OCI-M2 (cell line): Measurements from ENCODE around the gene OPN1SW.

Source experiments
- DNase-seq: peaks from one replicate; lab custom pipeline; 2025; ENCODE audit not compliant: unreplicated experiment; lab: John Stamatoyannopoulos, UW

Gene OPN1SW

DNA sequence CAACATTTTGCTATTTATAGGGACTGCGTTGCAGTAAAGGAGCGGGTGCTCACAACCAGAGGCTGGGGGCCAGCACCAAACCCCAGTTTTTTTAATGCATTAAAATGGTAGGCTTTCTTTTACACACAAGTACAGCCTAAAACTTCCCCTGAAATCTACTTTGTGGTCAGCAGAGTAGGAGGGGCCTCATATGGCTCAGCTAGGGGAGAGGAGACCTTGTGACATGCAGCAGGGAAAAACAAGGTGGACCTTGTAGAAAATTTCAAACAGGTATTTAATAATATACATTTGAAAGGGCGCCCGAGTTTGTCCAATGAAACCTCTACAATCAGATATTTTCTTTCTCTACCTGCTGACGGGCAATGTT, 17.6 kb upstream of the OPN1SW start:
- DNase-seq: no peak

DNA sequence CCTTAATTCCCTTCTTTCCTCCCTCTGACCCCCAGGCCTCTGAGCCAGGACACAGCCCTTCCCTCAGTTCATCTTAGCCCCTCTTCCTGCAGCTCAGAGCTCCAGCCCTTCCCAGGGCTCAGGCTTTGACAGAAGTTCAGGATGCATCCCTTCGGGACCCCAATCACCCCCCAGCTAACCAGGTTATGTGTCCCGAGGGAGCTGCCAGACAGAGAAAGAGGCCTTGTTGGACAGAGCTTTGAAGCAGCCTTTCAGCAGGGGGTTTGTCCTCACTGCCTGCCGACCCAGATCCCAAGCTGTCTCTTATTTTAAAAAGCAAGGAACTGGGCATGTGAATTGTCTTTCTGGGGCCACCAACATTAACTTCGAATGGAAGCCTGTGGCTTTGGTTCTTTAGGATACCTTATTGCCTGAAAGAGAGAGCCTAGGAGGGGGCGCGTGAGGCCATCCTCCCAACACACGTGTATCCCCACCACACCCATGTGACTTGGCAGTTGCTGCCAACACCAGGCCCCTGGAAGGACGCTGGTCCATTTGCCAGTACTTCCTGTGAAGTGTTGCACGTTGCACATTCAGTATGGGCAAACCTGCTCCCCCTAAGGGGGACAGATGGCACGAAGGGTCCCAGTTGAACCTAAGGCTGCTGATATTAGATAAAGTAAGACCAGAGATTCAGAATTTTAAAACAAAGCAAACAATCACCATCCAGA, 17.0 kb upstream of the OPN1SW start:
- no peak for DNase-seq

DNA sequence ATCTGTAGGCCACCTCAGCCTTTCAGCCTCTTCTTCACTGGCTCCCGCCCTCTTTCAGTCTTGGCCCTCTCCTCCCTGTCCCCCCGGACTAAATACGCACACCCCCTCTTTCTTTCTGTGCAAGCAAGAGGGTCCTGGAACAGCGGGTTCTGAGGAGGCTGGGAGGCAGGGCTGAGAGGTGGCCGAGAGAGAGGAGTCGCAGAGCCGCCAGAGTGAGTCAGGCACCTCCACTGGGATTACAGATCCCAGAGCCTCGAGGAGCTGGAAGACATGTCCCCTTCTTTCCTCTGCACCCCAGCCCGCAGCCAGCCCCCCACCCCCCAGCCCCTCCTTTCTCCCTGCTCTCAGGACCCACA, 16.4 kb upstream of the OPN1SW start:
- no peak for DNase-seq

DNA sequence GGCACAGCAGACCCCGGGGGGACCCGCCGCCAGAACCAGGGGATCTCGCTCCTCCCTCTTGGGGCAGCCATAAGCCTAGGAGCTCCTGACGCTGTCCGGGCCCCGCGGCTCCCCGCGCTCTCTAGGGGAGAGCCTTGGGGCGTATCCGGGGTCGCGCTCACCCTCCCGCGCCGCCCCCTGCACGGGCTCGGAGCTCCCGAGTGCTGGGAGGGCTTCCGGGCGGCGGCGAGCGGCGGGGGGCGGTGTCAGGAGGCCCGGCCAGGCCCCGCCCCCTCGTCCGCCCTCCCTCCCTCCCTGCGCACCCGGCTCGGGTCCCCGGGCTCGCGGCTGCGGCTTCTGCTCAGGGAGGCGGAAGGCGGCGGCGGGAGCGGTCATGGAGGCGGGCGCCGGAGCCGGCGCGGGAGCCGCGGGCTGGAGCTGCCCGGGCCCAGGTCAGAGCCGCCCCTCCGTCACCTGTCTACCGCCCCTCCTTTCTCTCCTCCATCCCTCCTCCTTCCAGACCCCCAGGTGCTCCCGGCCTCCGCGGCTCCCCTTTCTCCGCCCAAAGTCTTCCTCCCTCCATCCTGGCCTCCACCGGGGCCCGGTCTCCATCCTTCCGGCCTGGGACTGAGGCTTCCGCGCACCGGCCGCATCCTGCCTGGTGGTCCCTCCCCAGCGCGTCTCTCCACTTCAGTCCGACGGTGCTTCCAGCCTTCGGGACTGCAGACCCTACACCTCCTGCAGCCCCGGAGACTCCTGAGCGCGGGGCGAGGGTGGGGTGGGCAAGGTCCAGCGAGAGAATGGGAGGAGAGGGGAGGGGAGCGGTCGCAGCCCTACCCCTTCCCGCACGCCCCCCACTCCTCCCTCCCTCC, 15.8 kb upstream of the OPN1SW start, which contains the start of gene CCDC136:
CCDC136 (plus strand) TSS at position 848 of the 851 bp plus-strand sequence. CDS start 444 bp downstream, outside the sequence.
- no peak for DNase-seq

DNA sequence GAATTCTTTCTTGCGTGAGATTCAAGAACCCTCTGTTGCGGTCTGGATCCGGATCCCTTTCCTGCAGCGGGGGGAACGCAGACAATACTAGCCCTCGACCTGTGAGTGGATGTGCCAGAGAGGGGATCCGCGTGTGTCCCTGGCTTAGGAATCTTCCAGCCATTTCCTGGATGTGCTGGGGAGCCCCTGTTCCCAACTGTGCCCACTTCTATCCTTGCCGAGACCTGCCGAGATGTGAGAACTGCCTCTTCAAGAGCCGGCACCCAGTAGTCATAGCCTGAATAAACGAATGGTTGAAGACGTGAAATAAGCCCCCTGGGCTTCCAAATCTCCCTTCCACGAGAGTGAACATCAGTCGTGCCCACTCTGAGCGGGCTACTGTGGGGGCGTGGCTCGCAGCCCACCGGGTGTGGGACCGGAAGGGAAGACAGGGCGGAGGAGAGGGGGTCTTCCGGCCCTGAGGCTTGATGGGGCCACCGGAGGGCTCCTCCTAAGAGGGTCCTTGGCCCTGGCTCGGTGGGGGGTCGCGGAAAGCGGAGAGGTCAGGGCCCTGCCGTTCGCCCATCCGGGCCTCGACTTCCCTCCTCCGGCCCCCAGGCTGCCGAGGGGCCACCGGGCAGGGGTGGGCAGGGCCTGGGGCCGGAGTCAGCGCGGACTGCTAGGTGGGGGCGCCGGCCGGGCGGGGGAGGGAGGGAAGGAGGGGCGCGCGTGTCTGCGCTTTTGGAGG, 14.9 kb upstream of the OPN1SW start:
- no peak for DNase-seq

DNA sequence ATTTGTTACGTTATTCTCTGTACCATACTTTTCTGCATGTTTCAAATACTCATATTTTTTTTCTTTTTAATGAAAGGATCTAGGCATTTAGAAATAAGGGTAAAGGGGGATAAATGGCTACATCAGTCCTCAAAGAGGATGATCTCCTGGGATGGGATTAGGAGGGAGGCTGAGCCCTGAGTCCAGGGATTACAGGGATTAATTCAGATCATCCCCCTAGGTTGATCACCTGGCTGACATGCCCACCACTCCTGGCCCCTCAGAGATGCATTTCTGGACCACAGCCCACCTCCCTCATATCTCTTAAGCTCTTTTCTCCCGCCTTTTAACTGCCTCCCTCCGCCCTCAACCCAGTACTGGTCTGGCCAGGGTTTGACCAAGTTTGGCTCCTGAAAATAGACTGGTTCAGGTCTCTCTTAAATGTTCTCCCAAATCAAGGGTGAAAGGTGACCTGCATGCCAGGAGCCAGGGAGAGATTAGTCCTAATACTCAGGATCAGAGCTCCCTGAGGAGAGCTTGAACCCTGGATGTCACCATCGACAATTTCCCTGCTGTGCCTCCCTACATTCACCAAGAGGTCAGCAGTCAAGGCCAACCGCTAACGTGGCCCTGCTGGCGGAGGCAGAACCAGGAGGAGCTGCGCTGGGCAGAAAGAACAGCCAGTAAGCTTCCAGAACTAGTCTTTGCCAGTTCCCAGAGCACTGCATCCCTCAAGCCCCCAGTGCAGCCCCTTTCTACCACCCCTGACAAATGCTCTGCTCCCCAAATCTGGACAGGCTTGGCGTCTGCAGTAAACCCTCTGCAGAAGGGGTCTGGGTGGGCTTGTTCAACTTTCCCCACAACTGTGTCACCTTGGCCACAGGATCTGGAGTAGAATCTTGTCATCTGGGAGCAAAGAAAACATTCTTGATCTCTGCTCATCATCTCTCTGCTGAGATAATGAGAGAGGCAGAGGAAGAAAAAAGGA, 13.1 kb upstream of the OPN1SW start:
- DNase-seq: no peak

DNA sequence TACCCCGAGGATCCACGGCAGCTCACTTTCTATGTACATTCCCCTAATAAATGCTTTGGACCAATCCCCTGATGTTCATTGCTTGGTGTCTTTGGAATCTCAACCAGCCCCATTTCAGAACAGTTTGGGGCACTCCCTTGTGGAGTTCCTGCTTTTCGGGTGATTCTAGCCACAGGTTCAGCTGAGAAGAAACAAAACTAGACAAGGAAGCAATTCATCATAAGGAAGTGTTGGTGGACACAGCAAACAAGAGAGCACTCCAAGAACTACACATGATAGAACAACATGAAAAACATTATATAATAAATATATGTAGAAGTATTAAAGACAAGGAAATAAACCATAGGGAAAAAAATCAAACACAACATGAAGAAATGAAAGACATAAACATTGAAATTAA, 10.1 kb upstream of the OPN1SW start:
- DNase-seq: no peak

DNA sequence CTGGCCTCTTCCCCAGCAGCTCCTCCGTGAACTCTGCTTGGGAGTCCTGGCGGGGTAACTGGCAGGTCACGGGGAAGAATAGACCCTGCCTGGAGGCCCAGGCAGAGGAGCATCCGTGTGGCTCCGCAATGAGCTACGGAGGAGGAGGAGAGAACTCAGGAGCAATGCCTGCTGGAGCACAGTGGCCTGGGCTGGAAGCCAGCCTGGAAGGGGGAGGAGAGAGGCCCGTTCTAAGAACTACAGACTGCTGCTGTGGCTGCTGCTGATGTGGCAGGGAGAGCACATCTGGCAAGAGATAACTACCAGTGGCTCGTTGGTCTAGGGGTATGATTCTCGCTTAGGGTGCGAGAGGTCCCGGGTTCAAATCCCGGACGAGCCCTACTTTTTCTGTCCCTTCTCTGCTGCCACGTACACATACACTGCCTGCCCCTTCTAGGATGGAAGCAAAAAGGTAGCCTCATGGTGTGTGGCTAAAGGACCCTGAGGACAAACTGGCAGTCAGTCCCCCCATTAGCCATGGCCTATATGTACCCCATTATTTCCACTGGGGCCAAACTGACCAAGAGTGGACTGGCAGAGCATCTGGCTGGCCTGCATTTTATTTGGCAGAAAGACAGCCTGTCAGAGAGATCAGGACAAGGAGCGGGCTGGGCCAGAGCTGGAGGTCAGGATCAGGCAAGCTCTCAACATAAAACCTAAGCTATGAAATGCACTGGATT, 7.7 kb upstream of the OPN1SW start:
- peak; percentile 72 for DNase-seq

DNA sequence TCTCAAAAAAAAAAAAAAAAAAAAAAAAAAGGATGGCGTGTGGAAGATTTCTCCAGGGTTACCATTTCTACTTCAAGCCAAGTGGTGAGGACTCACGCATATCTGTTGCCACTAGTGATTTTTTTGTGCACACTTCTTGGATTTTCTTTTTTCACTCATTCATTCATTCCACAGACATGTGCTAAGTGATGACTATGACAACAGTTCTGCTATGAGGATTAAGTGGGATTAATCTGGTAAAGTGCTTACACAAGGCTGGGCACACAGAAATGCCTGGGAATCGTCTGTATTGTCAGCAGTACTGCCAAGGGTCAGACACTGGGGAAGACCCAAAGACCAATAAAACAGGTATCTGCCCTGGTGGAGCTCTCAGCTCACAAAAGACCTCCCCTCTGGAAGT, 6.3 kb upstream of the OPN1SW start:
- no peak for DNase-seq

DNA sequence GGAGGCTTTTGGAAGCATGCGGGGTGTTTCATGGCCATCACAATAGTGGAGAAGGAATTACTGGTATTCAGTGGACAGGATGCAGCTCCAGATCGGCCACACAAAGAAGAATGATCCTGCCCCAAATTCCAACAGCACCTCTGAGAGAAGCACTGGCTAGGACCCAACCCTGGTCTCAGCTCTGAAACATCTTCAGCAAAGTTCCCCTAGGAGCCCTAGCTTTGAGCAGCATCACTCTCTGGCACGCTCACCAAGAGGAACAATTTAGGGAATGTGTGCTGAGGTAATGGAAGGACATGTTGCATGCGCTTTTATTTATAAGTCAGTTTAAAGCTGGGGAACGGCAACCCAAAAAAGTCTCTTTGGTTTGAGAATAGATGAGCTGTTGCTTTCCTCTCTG, 5.5 kb upstream of the OPN1SW start:
- DNase-seq: no peak

DNA sequence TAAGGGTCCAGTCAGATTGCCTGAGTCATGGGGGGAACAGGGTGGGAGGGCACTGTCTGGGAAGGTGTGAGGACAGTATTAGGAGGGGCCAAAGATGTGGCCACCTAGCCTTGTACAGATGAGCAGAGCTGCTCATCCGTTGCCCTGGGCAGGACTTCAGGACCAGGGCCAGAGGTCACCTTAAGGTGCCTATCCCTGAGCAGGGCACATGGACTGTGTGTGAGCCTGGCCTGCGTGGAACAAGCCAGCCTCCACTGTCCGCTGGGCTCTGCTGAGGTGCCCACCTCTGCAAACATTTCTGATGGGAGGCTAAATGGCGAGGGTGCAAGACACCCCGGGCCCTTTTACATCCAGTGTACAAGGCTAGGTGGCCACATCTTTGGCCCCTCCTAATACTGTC, 3.4 kb upstream of the OPN1SW start:
- no peak for DNase-seq

DNA sequence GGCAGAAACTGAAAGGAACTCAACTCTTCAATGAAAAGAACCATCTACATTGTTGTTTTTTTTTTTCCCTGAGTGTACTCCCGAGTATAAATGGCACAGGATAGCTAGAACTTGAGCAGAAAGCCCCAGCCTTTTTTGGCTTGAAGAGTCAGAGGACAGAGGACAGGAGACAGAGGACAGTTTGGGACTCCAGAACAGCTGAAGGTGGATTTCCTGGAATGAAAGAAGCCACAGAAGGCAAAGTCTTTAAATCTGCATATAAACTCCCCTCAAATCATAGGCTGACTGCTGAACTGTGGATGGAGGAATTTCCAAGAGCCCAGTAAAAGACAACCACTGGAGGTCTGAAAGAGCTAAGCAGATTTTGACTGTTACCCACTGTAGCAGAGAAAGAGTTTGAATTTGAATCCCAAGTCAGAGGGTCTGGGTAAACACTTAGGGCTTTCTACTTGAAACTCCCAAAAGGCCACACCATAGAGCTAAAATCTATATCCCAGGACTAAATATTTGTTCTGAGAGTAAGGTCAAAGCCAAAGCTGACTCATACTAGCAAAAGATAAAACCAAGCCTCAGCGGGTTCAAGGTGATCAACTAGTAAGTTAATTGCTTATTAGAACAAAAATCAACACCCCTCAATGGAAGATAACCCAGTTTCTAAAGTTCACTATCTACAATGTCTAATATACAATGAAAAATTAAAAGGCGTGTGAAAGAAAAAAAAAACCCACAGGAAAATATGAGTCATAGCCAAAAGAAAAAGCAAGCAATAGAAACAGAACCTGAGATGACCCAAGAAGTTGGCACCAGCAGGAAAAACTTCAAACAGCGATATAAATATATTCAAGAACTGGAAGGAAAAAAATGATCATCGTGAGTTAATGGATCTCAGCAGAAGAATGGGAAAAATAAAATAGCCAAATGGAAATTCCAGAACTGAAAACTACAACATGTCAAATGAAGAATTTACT, 1.8 kb upstream of the OPN1SW start:
- no peak for DNase-seq

DNA sequence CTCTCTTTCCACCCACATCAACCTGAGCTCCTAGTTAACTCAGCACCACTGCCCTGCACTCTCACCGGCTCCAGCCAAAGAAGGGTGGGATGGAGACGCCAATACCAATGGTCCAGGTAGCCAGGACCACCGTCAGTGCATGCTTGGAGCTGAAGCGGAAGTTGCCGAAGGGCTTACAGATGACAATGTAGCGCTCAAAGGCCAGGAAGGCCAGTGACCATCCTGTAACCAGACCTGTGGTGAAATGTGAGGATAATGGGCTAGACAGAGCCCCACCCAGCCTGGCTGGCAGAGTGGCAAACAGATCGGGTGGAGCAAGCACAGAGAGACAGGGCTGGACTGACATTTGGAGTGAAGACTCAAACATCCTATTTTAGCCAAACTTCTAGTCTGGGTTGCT, 673 bp downstream of the OPN1SW start:
- no peak for DNase-seq

DNA sequence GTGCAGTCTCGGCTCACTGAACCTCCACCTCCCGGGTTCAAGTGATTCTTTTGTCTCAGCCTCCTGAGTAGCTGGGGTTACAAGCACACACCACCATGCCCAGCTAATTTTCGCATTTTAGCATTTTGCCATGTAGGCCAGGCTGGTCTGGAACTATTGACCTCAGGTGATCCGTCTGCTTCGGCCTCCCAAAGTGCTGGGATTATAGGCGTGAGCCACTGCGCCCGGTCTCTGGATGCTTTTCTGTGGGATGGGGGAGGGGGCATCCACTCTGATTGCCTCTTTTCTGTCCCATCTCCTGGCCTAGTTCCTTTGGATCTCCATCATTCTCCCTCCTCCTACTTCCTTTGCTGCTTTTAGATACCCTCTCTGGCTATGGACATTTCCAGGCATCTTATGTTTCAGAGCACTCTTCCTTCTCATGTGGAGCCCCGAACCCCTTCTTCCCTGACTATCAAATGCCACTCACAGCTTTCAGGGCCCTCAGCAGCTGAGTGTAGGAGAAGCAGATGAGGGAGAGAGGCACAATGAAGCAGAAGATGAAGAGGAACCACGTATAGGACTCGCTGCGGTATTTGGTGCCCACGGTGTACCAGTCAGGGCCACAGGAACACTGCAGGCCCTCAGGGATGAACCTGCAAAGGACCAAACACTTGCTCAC, 1.4 kb downstream of the OPN1SW start:
- no peak for DNase-seq

DNA sequence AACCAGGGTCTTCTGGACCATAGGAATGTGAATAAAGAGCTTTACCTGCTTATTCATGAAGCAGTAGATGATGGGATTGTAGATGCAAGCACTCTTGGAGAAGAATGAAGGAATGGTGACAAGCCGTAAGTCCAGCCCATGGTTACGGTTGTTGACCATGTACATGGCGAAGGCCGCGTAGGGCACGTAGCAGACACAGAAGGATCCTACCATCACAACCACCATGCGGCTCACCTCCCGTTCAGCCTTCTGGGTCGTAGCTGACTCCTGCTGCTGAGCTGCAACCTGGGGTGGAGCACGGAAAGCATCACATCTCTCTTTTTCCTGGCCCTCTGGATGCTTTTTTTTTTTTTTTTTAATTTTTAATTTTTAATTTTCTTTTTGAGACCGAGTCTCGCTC, 2.0 kb downstream of the OPN1SW start:
- no peak for DNase-seq

DNA sequence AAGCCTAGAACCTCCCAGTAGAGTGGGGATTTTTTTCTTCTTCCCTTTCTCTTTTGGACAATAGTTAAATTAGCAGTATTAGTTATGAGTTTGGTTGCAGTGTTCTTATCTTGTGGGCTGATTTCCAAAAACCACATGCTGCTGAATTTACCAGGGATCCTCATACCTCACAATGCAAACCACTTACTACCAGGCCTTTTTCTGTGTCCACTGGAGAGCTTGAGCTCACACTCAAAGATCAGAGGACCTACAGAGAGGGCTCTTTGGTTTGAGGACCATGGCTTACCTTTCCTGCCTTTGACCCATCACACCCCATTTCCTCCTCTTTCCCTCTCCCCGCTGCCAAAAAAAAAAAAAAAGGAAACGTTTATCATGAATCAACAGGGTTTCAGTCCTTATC, 5.4 kb downstream of the OPN1SW start:
- no peak for DNase-seq

DNA sequence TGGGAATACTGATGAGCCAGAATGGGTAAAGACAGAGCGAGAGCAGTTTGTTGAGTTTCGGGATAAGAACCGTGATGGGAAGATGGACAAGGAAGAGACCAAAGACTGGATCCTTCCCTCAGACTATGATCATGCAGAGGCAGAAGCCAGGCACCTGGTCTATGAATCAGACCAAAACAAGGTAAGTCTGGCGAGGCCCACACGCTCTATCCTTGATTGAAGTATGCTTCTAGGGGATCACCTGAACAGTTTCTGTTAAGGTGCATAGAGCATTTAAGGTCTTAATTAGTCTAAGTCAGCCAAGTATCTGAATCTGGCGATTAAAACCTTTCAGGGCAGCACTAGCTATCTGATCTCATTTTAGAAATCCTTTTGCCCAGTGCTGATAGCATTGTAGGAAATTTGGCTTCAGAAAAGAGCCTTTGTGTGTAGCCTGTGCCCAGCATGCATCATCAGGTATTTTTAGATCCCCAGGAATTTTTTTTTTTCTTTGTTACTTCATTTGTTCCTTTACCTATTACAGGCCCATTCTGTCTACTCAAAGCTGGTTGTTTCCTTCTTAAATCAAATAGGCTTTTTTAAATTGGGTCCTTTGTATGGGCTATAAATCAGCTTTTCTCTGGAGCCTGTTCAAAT, 8.0 kb downstream of the OPN1SW start:
- DNase-seq: no peak

DNA sequence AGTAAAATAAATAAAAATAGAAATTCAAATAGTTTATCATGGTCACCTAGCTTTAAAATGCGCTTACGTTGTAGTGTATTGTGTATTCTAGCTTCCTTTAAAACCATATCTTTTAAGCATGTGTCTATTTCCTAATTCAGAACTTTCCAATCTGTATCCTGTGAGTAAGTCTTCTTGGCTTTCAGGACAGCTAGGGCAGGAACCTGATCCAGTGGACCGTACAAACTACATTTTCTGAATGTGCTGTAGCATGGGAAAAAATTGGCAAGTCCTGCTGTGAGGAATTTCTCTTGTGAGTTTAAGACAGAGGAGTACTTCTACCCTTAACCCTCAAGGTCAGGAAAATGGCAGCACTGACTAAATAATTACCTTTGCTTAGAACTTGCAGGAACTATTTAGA, 12.1 kb downstream of the OPN1SW start:
- no peak for DNase-seq
